K562 (cell line): ENCODE measurements around the gene CIAO2B. TPM values are rescaled to one million over a fixed set of nuclear protein-coding genes. Genes with fewer than 3 reads are reported as not detected.
A peak's percentile ranks its signal among the peaks of the same experiment; 100 is the strongest.

ENCODE experiments used
- EHMT2 ChIP-seq: fragments of 450-650 bp; IDR thresholded peaks from 2 replicates; pipeline ENCODE4 v1.6.1; 2018; ENCODE audit warnings: antibody characterized with exemption
- GATAD2A ChIP-seq: fragments of 450-650 bp; IDR thresholded peaks from 2 replicates; pipeline ENCODE4 v1.6.1; 2017
- HDAC1 ChIP-seq, 2 experiments: fragments of 450-650 bp; IDR thresholded peaks; 2 replicates each; pipeline ENCODE4 v1.6.1; 2016 to 2017; ENCODE audit warnings: inconsistent platforms in 1 of 2, mild to moderate bottlenecking in 1 of 2, moderate library complexity in 1 of 2
- MGA ChIP-seq: fragments of 450-650 bp; IDR thresholded peaks from 2 replicates; pipeline ENCODE4 v1.6.1; 2016; ENCODE audit warnings: mild to moderate bottlenecking, moderate library complexity
- NUFIP1 ChIP-seq: fragments of 450-650 bp; IDR thresholded peaks from 2 replicates; pipeline ENCODE4 v1.6.1; 2018; ENCODE audit not compliant: partially characterized antibody
- POLR2A ChIP-seq: fragments of 450-650 bp; conservative IDR thresholded peaks from 2 replicates; pipeline ENCODE4 v1.6.1; 2016
- RBBP5 ChIP-seq: fragments of 200-600 bp; sonication (generic); IDR thresholded peaks from 2 replicates; pipeline ENCODE4 v1.6.1; 2012; ENCODE audit warnings: borderline replicate concordance, mild to moderate bottlenecking, low read length, control low read depth, inconsistent platforms; ENCODE audit not compliant: insufficient read depth, poor library complexity, severe bottlenecking
- SFPQ ChIP-seq: fragments of 200-400 bp; formaldehyde crosslinking; IDR thresholded peaks from 2 replicates; pipeline ENCODE4 v1.6.1; 2017; ENCODE audit warnings: mild to moderate bottlenecking, low read depth, low read length, moderate library complexity
- SMAD2 ChIP-seq: fragments of 150-350 bp; IDR thresholded peaks from 2 replicates; pipeline ENCODE4 v1.6.1; 2014; ENCODE audit warnings: low read depth, mild to moderate bottlenecking, low read length
- TAF1 ChIP-seq: IDR thresholded peaks from 2 replicates; pipeline ENCODE4 v1.6.1; 2011; ENCODE audit warnings: mild to moderate bottlenecking, low read length, moderate library complexity; ENCODE audit not compliant: insufficient read depth, control insufficient read depth, severe bottlenecking; ENCODE audit errors: extremely low read depth
- ZNF217 ChIP-seq: sonication (generic); formaldehyde crosslinking; IDR thresholded peaks from 2 replicates; pipeline ENCODE4 v1.8.0; 2022; ENCODE audit warnings: mild to moderate bottlenecking, missing genetic modification reagents
- polyA plus RNA-seq, 8 experiments: library from polyadenylated mRNA; depleted of rRNA in 4 of 8; stranded (reverse) in 5 of 8; unstranded in 3 of 8; fragments of >200 nt; fragmentation: Nextera tagmentation in 2 of 8; fragmentation: Illumina TruSeq in 1 of 8; extraction: Ambion mirVana in 2 of 8; extraction: Trizol in 1 of 8; gene quantifications; 2 replicates each; pipeline versions ENCODE4 v1.2.1 to v1.2.3, GENCODE V29; 2011 to 2014; ENCODE audit warnings: inconsistent platforms in 1 of 8, missing spikeins in 1 of 8
- total RNA-seq, 7 experiments: library from RNA; depleted of rRNA in 6 of 7; stranded (reverse); fragments of >200 nt in 6 of 7; fragmentation: Illumina TruSeq in 2 of 7; extraction: Trizol in 2 of 7; gene quantifications; 2 replicates each; pipeline versions ENCODE4 v1.2.1 to v1.2.3, GENCODE V29; 2011 to 2021; ENCODE audit warnings: low replicate concordance in 1 of 7

Gene CIAO2B
- total and polyA plus RNA-seq, 9 of the 15 experiments (the other 6 are each of a cell fraction or from before 2014, with no cell fraction given), result 86.8 to 182 (median 113) TPM

GRCh38 chr16:66934138-66934838 lies at the start of gene CIAO2B (continued):
- TF ChIP-seq MGA (peak; percentile 2; the same call in 1 of the 2 replicates), TAF1 (peak; percentile 63), SFPQ (no peak), EHMT2 (no peak), SMAD2 (no peak), NUFIP1 (no peak), RBBP5 (peak; percentile 84), GATAD2A (no peak), HDAC1 (IDR thresholded peaks at IDR 0.05) (peak in 1 of 2 experiments; percentile 85; a peak in 2 of 4 replicates), ZNF217 (CRISPR knock-in tag) (no peak), POLR2A (peak; percentile 86)
